A549 (cell line): ENCODE measurements around the gene CDKN2A.

Experiments
- CHD2 ChIP-seq: fragments of 150-350 bp; IDR thresholded peaks from 2 replicates; pipeline ENCODE4 v1.6.1; 2014; ENCODE audit warnings: low read length; ENCODE audit not compliant: partially characterized antibody
- ELK1 ChIP-seq: fragments of 150-350 bp; IDR thresholded peaks from 2 replicates; pipeline ENCODE4 v1.6.1; 2014; ENCODE audit warnings: low read depth, mild to moderate bottlenecking, low read length
- MYC ChIP-seq: IDR thresholded peaks from 2 replicates; pipeline ENCODE4 v1.6.1; 2012; ENCODE audit warnings: mild to moderate bottlenecking, inconsistent platforms, low read length, improper control_type of control experiment, borderline replicate concordance
- NPAS2 ChIP-seq: fragments of 250-450 bp; sonication (Bioruptor Pico); IDR thresholded peaks from 2 replicates; pipeline ENCODE4 v1.8.0; 2022; ENCODE audit warnings: mild to moderate bottlenecking, moderate library complexity, borderline replicate concordance
- POLR2A ChIP-seq: IDR thresholded peaks from 2 replicates; pipeline ENCODE4 v1.6.1; 2012; ENCODE audit warnings: mild to moderate bottlenecking, low read length
- RAD21 ChIP-seq, 2 experiments: fragments of >200 bp in 1 of 2; sonication (Bioruptor Twin) in 1 of 2; formaldehyde crosslinking in 1 of 2; IDR thresholded peaks in 1 of 2; conservative IDR thresholded peaks in 1 of 2; 2 replicates in 1 of 2; 3 replicates in 1 of 2; pipeline ENCODE4 v1.6.1; 2012 to 2018; ENCODE audit warnings: inconsistent platforms in 1 of 2
- SMC3 ChIP-seq: fragments of >200 bp; sonication (Bioruptor Twin); formaldehyde crosslinking; IDR thresholded peaks from 3 replicates; pipeline ENCODE4 v1.6.1; 2018; ENCODE audit warnings: inconsistent platforms
- TF ChIP-seq, protein P1 (sequence below): fragments of 200-600 bp; sonication (generic); IDR thresholded peaks from 2 replicates; pipeline ENCODE4 v1.6.1; 2016; ENCODE audit warnings: antibody characterized with exemption, mild to moderate bottlenecking, moderate library complexity
- TF ChIP-seq, protein P2 (sequence below): fragments of 450-650 bp; IDR thresholded peaks from 2 replicates; pipeline ENCODE4 v1.6.1; 2014; ENCODE audit warnings: antibody characterized with exemption
- TF ChIP-seq, protein P3 (sequence below): fragments of >200 bp; sonication (Bioruptor Twin); formaldehyde crosslinking; IDR thresholded peaks from 2 replicates; pipeline ENCODE4 v1.6.1; 2016
- TF ChIP-seq, protein P4 (sequence below): fragments of >200 bp; sonication (Bioruptor Twin); formaldehyde crosslinking; IDR thresholded peaks from 3 replicates; pipeline ENCODE4 v1.5.1; 2016

- TF ChIP-seq SMC3 (no peak), MYC (no peak), ELK1 (no peak), RAD21 (conservative IDR thresholded peaks at IDR 0.05 in 1 of 2, IDR thresholded peaks at IDR 0.05 in 1 of 2) (no peak), CHD2 (no peak), POLR2A (no peak), NPAS2 (CRISPR knock-in tag) (no peak)
- TF ChIP-seq, protein P1, sequence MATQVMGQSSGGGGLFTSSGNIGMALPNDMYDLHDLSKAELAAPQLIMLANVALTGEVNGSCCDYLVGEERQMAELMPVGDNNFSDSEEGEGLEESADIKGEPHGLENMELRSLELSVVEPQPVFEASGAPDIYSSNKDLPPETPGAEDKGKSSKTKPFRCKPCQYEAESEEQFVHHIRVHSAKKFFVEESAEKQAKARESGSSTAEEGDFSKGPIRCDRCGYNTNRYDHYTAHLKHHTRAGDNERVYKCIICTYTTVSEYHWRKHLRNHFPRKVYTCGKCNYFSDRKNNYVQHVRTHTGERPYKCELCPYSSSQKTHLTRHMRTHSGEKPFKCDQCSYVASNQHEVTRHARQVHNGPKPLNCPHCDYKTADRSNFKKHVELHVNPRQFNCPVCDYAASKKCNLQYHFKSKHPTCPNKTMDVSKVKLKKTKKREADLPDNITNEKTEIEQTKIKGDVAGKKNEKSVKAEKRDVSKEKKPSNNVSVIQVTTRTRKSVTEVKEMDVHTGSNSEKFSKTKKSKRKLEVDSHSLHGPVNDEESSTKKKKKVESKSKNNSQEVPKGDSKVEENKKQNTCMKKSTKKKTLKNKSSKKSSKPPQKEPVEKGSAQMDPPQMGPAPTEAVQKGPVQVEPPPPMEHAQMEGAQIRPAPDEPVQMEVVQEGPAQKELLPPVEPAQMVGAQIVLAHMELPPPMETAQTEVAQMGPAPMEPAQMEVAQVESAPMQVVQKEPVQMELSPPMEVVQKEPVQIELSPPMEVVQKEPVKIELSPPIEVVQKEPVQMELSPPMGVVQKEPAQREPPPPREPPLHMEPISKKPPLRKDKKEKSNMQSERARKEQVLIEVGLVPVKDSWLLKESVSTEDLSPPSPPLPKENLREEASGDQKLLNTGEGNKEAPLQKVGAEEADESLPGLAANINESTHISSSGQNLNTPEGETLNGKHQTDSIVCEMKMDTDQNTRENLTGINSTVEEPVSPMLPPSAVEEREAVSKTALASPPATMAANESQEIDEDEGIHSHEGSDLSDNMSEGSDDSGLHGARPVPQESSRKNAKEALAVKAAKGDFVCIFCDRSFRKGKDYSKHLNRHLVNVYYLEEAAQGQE = no peak
- TF ChIP-seq, protein P2, sequence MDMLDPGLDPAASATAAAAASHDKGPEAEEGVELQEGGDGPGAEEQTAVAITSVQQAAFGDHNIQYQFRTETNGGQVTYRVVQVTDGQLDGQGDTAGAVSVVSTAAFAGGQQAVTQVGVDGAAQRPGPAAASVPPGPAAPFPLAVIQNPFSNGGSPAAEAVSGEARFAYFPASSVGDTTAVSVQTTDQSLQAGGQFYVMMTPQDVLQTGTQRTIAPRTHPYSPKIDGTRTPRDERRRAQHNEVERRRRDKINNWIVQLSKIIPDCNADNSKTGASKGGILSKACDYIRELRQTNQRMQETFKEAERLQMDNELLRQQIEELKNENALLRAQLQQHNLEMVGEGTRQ = no peak
- TF ChIP-seq, protein P3, sequence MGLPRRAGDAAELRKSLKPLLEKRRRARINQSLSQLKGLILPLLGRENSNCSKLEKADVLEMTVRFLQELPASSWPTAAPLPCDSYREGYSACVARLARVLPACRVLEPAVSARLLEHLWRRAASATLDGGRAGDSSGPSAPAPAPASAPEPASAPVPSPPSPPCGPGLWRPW = no peak
- TF ChIP-seq, protein P4, sequence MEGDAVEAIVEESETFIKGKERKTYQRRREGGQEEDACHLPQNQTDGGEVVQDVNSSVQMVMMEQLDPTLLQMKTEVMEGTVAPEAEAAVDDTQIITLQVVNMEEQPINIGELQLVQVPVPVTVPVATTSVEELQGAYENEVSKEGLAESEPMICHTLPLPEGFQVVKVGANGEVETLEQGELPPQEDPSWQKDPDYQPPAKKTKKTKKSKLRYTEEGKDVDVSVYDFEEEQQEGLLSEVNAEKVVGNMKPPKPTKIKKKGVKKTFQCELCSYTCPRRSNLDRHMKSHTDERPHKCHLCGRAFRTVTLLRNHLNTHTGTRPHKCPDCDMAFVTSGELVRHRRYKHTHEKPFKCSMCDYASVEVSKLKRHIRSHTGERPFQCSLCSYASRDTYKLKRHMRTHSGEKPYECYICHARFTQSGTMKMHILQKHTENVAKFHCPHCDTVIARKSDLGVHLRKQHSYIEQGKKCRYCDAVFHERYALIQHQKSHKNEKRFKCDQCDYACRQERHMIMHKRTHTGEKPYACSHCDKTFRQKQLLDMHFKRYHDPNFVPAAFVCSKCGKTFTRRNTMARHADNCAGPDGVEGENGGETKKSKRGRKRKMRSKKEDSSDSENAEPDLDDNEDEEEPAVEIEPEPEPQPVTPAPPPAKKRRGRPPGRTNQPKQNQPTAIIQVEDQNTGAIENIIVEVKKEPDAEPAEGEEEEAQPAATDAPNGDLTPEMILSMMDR = no peak
Measured at GRCh38 chr9:21974343-21974721, 19.9 kb downstream of the CDKN2A start.
